ENCODE results near the gene RB1. TPM values are rescaled to one million over a fixed set of nuclear protein-coding genes. Genes with fewer than 3 reads are reported as not detected.
"Not testable (repeated sequence)": the region's sequence is repeated elsewhere in the genome, so short reads cannot be mapped to it uniquely, and the experiment has no call there.

The RB1 gene
- total and polyA plus RNA-seq, 2 experiments from 2014 or later = 25.5 to 31.0 TPM

DNA sequence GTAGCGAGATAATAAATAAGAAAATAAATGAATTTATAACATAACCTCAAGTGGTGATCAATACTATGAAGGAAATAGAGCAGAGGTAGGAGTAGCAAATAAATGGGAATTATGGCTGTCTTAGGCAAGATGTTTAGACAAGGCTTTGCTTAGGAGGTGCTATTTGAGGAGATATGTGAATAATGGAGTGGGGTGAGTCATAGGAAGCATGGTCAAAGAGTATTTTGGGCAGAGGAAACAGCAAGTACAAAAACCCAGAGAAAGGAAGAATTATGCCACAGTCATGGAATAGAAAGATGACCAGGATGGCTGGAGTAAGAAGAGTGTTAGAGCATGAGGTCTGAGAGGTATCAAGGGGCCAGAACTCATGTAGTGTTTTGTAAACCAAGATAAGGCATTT is 142.9 kb downstream of the RB1 start:
- no peak for TF ChIP-seq EZH2phosphoT487 (IDR thresholded peaks at IDR 0.05; ENCODE audit: insufficient read depth, low read depth)
- no peak for TF ChIP-seq EZH2 (IDR thresholded peaks at IDR 0.05; ENCODE audit: insufficient read depth, poor library complexity, severe bottlenecking)
- Histone ChIP-seq H3F3A (ENCODE audit: insufficient read depth) (peaks cover 60% of the 10 kb centered on the region), H3K79me2 (ENCODE audit: insufficient read depth) (peaks cover 32% of the 10 kb centered on the region), H3K9me2 (ENCODE audit: insufficient read depth) (no peaks in the 10 kb centered on the region), H3K9me3 (ENCODE audit: low read depth) (no peaks in the 10 kb centered on the region), H4K20me1 (ENCODE audit: insufficient read depth) (no peaks in the 10 kb centered on the region), H2AFZ (no peak overlapping the region), H3K4me2 (ENCODE audit: unreplicated experiment) (peak overlapping the region; percentile 20), H3K27me3 (replicated peaks; ENCODE audit: insufficient read depth) (no peaks in the 10 kb centered on the region), H3K36me3 (ENCODE audit: low read depth) (no peaks in the 10 kb centered on the region; the same call in 1 of the 2 replicates), H3K27ac (peak overlapping the region; percentile 34), H3K4me3 (no peak overlapping the region), H3K4me1 (ENCODE audit: insufficient read depth) (peaks cover 36% of the 10 kb centered on the region), H3K9ac (no peak overlapping the region)
- DNase-seq = peak; percentile 80
- in situ Hi-C loops (cut with MboI) = no loop called here
- WGBS, 2 experiments (ENCODE audit: low coverage in 1 of 2, low lambda C conversion rate in 2 of 2, missing lambda C conversion rate in 2 of 2) = 92 to 94% methylated on average over 1 of the region's 1 CpG

- Histone ChIP-seq H3K9me2 (ENCODE audit: insufficient read depth) (no peaks in the 10 kb centered on the region; the same call in 1 of the 2 replicates), H3K27me3 (replicated peaks; ENCODE audit: insufficient read depth) (no peaks in the 10 kb centered on the region), H3K4me2 (ENCODE audit: unreplicated experiment) (peak overlapping the region; percentile 74), H2AFZ (no peak overlapping the region), H3K9ac (no peak overlapping the region), H3K4me3 (peak overlapping the region; percentile 30), H4K20me1 (ENCODE audit: insufficient read depth) (no peaks in the 10 kb centered on the region), H3K36me3 (ENCODE audit: low read depth) (peaks cover 6% of the 10 kb centered on the region), H3K9me3 (ENCODE audit: low read depth) (no peaks in the 10 kb centered on the region), H3K79me2 (ENCODE audit: insufficient read depth) (peaks cover 50% of the 10 kb centered on the region), H3K27ac (peak overlapping the region; percentile 15; the same call in 1 of the 2 replicates), H3F3A (ENCODE audit: insufficient read depth) (peaks cover 72% of the 10 kb centered on the region), H3K4me1 (ENCODE audit: insufficient read depth) (peaks cover 36% of the 10 kb centered on the region)
- TF ChIP-seq EZH2phosphoT487 (IDR thresholded peaks at IDR 0.05; ENCODE audit: insufficient read depth, low read depth) (no peak), EZH2 (IDR thresholded peaks at IDR 0.05; ENCODE audit: insufficient read depth, poor library complexity, severe bottlenecking) (no peak)
- in situ Hi-C loops (cut with MboI) = no loop called here
- peak; percentile 26 for DNase-seq
- 64 to 65% methylated on average over 3 of the region's 3 CpGs for WGBS, 2 experiments (ENCODE audit: low coverage in 1 of 2, low lambda C conversion rate in 2 of 2, missing lambda C conversion rate in 2 of 2)
Measured at GRCh38 chr13:48448285-48448958, 144.9 kb downstream of the RB1 start.

- Histone ChIP-seq H3K79me2 (ENCODE audit: insufficient read depth) (peaks cover 54% of the 10 kb centered on the region), H3F3A (ENCODE audit: insufficient read depth) (peaks cover 72% of the 10 kb centered on the region), H3K9ac (0 out of 2 replicates have a peak overlapping the region, but pooled peaks have one; percentile 0), H3K36me3 (ENCODE audit: low read depth) (peaks cover 12% of the 10 kb centered on the region), H3K4me2 (ENCODE audit: unreplicated experiment) (peak overlapping the region; percentile 74), H4K20me1 (ENCODE audit: insufficient read depth) (no peaks in the 10 kb centered on the region), H3K27ac (peak overlapping the region; percentile 15), H3K27me3 (replicated peaks; ENCODE audit: insufficient read depth) (no peaks in the 10 kb centered on the region), H3K9me2 (ENCODE audit: insufficient read depth) (no peaks in the 10 kb centered on the region; the same call in 1 of the 2 replicates), H3K4me1 (ENCODE audit: insufficient read depth) (peaks cover 36% of the 10 kb centered on the region), H2AFZ (no peak overlapping the region), H3K4me3 (peak overlapping the region; percentile 30), H3K9me3 (ENCODE audit: low read depth) (no peaks in the 10 kb centered on the region)
- DNase-seq = peak; percentile 80
- 1% methylated on average over 6 of the region's 6 CpGs for WGBS, 2 experiments (ENCODE audit: low coverage in 1 of 2, low lambda C conversion rate in 2 of 2, missing lambda C conversion rate in 2 of 2)
- no peak for TF ChIP-seq EZH2phosphoT487 (IDR thresholded peaks at IDR 0.05; ENCODE audit: insufficient read depth, low read depth)
- no peak for TF ChIP-seq EZH2 (IDR thresholded peaks at IDR 0.05; ENCODE audit: insufficient read depth, poor library complexity, severe bottlenecking)
- in situ Hi-C loops (cut with MboI) = no loop called here
Measured at GRCh38 chr13:48448959-48449614, 145.5 kb downstream of the RB1 start.

DNA sequence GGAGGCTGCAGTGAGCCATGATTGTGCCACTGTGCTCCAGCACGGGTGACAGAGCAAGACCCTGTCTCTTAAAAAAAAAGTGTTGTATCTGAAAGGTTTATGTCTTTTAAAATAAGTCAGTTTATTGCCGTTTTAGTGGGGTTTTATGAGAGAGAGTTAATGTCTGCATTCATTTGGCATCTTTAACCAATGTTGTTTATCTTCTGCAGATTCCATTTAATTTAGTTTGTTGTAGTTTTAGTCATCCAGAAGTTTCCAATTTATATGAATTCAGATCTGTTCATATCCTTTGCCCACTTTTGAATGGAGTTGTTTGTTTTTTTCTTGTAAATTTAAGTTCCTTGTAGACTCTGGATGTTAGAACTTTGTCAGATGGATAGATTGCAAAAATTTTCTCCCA is 146.1 kb downstream of the RB1 start:
- peaks cover 72% of the 10 kb centered on the region for H3F3A ChIP-seq (ENCODE audit: insufficient read depth)
- H3K4me2 ChIP-seq (ENCODE audit: unreplicated experiment) = peak overlapping the region; percentile 74
- no peak overlapping the region for H3K9ac ChIP-seq
- H3K9me2 ChIP-seq (ENCODE audit: insufficient read depth) = no peaks in the 10 kb centered on the region; the same call in 1 of the 2 replicates
- no peaks in the 10 kb centered on the region for H3K27me3 ChIP-seq (replicated peaks; ENCODE audit: insufficient read depth)
- H3K27ac ChIP-seq = peak overlapping the region; percentile 15
- no peaks in the 10 kb centered on the region for H4K20me1 ChIP-seq (ENCODE audit: insufficient read depth)
- peaks cover 16% of the 10 kb centered on the region for H3K36me3 ChIP-seq (ENCODE audit: low read depth)
- TF ChIP-seq EZH2phosphoT487 (IDR thresholded peaks at IDR 0.05; ENCODE audit: insufficient read depth, low read depth) = no peak
- TF ChIP-seq EZH2 (IDR thresholded peaks at IDR 0.05; ENCODE audit: insufficient read depth, poor library complexity, severe bottlenecking) = no peak
- peaks cover 54% of the 10 kb centered on the region for H3K79me2 ChIP-seq (ENCODE audit: insufficient read depth)
- in situ Hi-C loops (cut with MboI) = no loop called here
- H2AFZ ChIP-seq = no peak overlapping the region
- 46 to 60% methylated on average over 2 of the region's 2 CpGs for WGBS, 2 experiments (ENCODE audit: low coverage in 1 of 2, low lambda C conversion rate in 2 of 2, missing lambda C conversion rate in 2 of 2)
- DNase-seq = peak; percentile 26
- peak overlapping the region; percentile 30 for H3K4me3 ChIP-seq
- H3K4me1 ChIP-seq (ENCODE audit: insufficient read depth) = peaks cover 36% of the 10 kb centered on the region
- no peaks in the 10 kb centered on the region for H3K9me3 ChIP-seq (ENCODE audit: low read depth)

DNA sequence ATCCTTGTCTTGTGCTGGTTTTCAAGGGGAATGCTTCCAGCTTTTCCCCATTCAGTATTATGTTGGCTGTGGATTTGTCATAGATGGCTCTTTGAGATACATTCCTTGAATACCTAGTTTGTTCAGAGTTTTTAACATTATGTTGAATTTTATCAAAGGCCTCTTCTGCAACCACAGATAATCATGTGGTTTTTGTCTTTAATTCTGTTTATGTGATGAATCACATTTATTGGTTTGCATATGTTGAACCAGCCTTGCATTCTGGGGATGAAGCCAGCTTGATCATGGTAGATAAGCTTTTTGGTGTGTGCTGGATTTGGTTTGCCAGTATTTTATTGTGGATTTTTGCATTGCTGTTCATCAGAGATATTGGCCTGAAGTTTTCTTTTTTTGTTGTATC is 147.6 kb downstream of the RB1 start:
- H3K4me2 ChIP-seq (ENCODE audit: unreplicated experiment); H3K4me3 ChIP-seq; H2AFZ ChIP-seq; H3K9me3 ChIP-seq (ENCODE audit: low read depth); H3K27ac ChIP-seq; H3K27me3 ChIP-seq (replicated peaks; ENCODE audit: insufficient read depth); H3K9me2 ChIP-seq (ENCODE audit: insufficient read depth); H3K9ac ChIP-seq; H4K20me1 ChIP-seq (ENCODE audit: insufficient read depth); in situ Hi-C loops (cut with MboI): not testable (repeated sequence)
- Histone ChIP-seq H3K79me2 (ENCODE audit: insufficient read depth) (peaks cover 54% of the 10 kb centered on the region), H3F3A (ENCODE audit: insufficient read depth) (peaks cover 63% of the 10 kb centered on the region), H3K4me1 (ENCODE audit: insufficient read depth) (peaks cover 32% of the 10 kb centered on the region), H3K36me3 (ENCODE audit: low read depth) (peaks cover 21% of the 10 kb centered on the region)
- peak; percentile 25 for DNase-seq
